Spinal cord (tissue), 10 donors: ENCODE measurements around the gene BCL7A. TPM values are rescaled to one million over a fixed set of nuclear protein-coding genes. Genes with fewer than 3 reads are reported as not detected.
"Not testable (repeated sequence)": the region's sequence is repeated elsewhere in the genome, so short reads cannot be mapped to it uniquely, and the experiment has no call there.

Experiments
- DNase-seq, 6 donors: peaks; one replicate each; pipeline versions ENCODE4 v3.0.0 to v3.0.0-alpha.2; 2013 to 2015; ENCODE audit warnings: low spot score in 6 of 6, low read depth in 4 of 6
- H3K27ac ChIP-seq: one replicate; pipeline ENCODE4 v1.5.1; 2013; ENCODE audit warnings: low read depth, low read length, control low read depth
- H3K27me3 ChIP-seq: one replicate; pipeline ENCODE4 v1.6.1; 2013; ENCODE audit warnings: low read length; ENCODE audit not compliant: control insufficient read depth, insufficient read depth
- H3K36me3 ChIP-seq: one replicate; pipeline ENCODE4 v1.6.1; 2013; ENCODE audit warnings: low read length; ENCODE audit not compliant: control insufficient read depth, insufficient read depth
- H3K4me1 ChIP-seq: one replicate; pipeline ENCODE4 v1.6.1; 2013; ENCODE audit warnings: low read length; ENCODE audit not compliant: control insufficient read depth, insufficient read depth
- H3K4me3 ChIP-seq: one replicate; pipeline ENCODE4 v1.5.1; 2013; ENCODE audit warnings: low read depth, low read length, control low read depth
- H3K9me3 ChIP-seq: one replicate; pipeline ENCODE4 v1.6.1; 2013; ENCODE audit warnings: low read length; ENCODE audit not compliant: control insufficient read depth, insufficient read depth
- WGBS: methylation state at CpG from one replicate; pipeline ENCODE4 v1.1.5; 2013; ENCODE audit warnings: missing lambda C conversion rate; ENCODE audit not compliant: insufficient coverage; 5-methylcytosine and 5-hydroxymethylcytosine counted together
- polyA plus RNA-seq, 2 donors: library from polyadenylated mRNA; unstranded; fragments of 120-200 nt; gene quantifications; one replicate each; pipeline ENCODE4 v1.2.1, GENCODE V29; 2013; ENCODE audit not compliant: insufficient read length in 2 of 2
- total RNA-seq, 2 donors: library from RNA; depleted of rRNA in 1 of 2; stranded (reverse); fragments of 120-200 nt in 1 of 2; fragments of >200 nt in 1 of 2; gene quantifications; one replicate each; pipeline versions ENCODE4 v1.2.3 to v1.2.4, GENCODE V29; 2013 to 2014
- donor health status: healthy.

Gene BCL7A
- total and polyA plus RNA-seq, 4 donors: 17.9 to 45.6 (median 31.7) TPM

- Histone ChIP-seq H3K9me3 (no peaks in the 10 kb centered on the region), H3K27ac (no peak overlapping the region), H3K4me3 (no peak overlapping the region), H3K4me1 (peaks cover 43% of the 10 kb centered on the region), H3K36me3 (peaks cover 8% of the 10 kb centered on the region), H3K27me3 (no peaks in the 10 kb centered on the region)
- 73% methylated on average over 5 of the region's 6 CpGs for WGBS
- DNase-seq: no peak
Measured at GRCh38 chr12:122099280-122099749, 77.6 kb downstream of the BCL7A start.

- Histone ChIP-seq H3K27me3 (no peaks in the 10 kb centered on the region), H3K4me3 (no peak overlapping the region), H3K27ac (no peak overlapping the region), H3K4me1 (peaks cover 43% of the 10 kb centered on the region), H3K9me3 (no peaks in the 10 kb centered on the region), H3K36me3 (peaks cover 3% of the 10 kb centered on the region)
- no peak for DNase-seq
- WGBS: 72% methylated on average over 2 of the region's 3 CpGs
Measured at GRCh38 chr12:122099856-122100255, 78.2 kb downstream of the BCL7A start.

- H3K9me3 ChIP-seq: no peaks in the 10 kb centered on the region
- peaks cover 2% of the 10 kb centered on the region for H3K36me3 ChIP-seq
- WGBS: no CpG with 5 or more reads among the region's 1 CpG
- H3K27ac ChIP-seq: no peak overlapping the region
- no peaks in the 10 kb centered on the region for H3K27me3 ChIP-seq
- peaks cover 39% of the 10 kb centered on the region for H3K4me1 ChIP-seq
- no peak overlapping the region for H3K4me3 ChIP-seq
- peak in 1 of 6 donors; percentile 42 for DNase-seq
Measured at GRCh38 chr12:122100568-122100967, 78.9 kb downstream of the BCL7A start.

- Histone ChIP-seq H3K27me3 (no peaks in the 10 kb centered on the region), H3K9me3 (no peaks in the 10 kb centered on the region), H3K36me3 (peaks cover 2% of the 10 kb centered on the region), H3K4me3 (no peak overlapping the region), H3K4me1 (peaks cover 37% of the 10 kb centered on the region), H3K27ac (no peak overlapping the region)
- no CpG with 5 or more reads among the region's 3 CpGs for WGBS
- peak in 1 of 6 donors; percentile 36 for DNase-seq
Measured at GRCh38 chr12:122102331-122102730, 80.6 kb downstream of the BCL7A start.

GRCh38 chr12:122104844-122105243 is 83.2 kb downstream of the BCL7A start:
- DNase-seq: no peak
- WGBS: 84% methylated on average over 4 of the region's 7 CpGs

GRCh38 chr12:122105496-122105895 is 83.8 kb downstream of the BCL7A start:
- not testable (repeated sequence) for DNase-seq

More at GRCh38 chr12:122104844-122105243, 83.2 kb downstream of the BCL7A start:
- Histone ChIP-seq H3K27ac (no peak overlapping the region), H3K9me3 (no peaks in the 10 kb centered on the region), H3K36me3 (no peaks in the 10 kb centered on the region), H3K4me3 (no peak overlapping the region), H3K4me1 (peaks cover 17% of the 10 kb centered on the region), H3K27me3 (no peaks in the 10 kb centered on the region)

GRCh38 chr12:122106843-122107242 is 85.2 kb downstream of the BCL7A start:
- no peak for DNase-seq
- no peak overlapping the region for H3K27ac ChIP-seq

More at GRCh38 chr12:122105496-122105895, 83.8 kb downstream of the BCL7A start:
- H3K27ac ChIP-seq, H3K36me3 ChIP-seq, H3K4me3 ChIP-seq, H3K27me3 ChIP-seq, H3K9me3 ChIP-seq: not testable (repeated sequence)
- H3K4me1 ChIP-seq: peaks cover 15% of the 10 kb centered on the region
- 92% methylated on average over 7 of the region's 11 CpGs for WGBS

GRCh38 chr12:122107261-122107660 is 85.6 kb downstream of the BCL7A start:
- WGBS: 72% methylated on average over 4 of the region's 6 CpGs
- no peak for DNase-seq
- no peaks in the 10 kb centered on the region for H3K36me3 ChIP-seq
- no peak overlapping the region for H3K4me3 ChIP-seq
- H3K9me3 ChIP-seq: no peaks in the 10 kb centered on the region
- H3K27me3 ChIP-seq: no peaks in the 10 kb centered on the region
- H3K27ac ChIP-seq: no peak overlapping the region
- peaks cover 15% of the 10 kb centered on the region for H3K4me1 ChIP-seq

More at GRCh38 chr12:122106843-122107242, 85.2 kb downstream of the BCL7A start:
- Histone ChIP-seq H3K9me3 (no peaks in the 10 kb centered on the region), H3K36me3 (no peaks in the 10 kb centered on the region), H3K4me1 (peaks cover 15% of the 10 kb centered on the region), H3K4me3 (no peak overlapping the region), H3K27me3 (no peaks in the 10 kb centered on the region)
- WGBS: 61% methylated on average over 7 of the region's 8 CpGs

- peak in 1 of 6 donors; percentile 41 for DNase-seq
- Histone ChIP-seq H3K9me3 (no peaks in the 10 kb centered on the region), H3K36me3 (no peaks in the 10 kb centered on the region), H3K27ac (no peak overlapping the region), H3K4me3 (no peak overlapping the region), H3K27me3 (no peaks in the 10 kb centered on the region), H3K4me1 (peaks cover 11% of the 10 kb centered on the region)
- WGBS: 25% methylated on average over 1 of the region's 2 CpGs
Measured at GRCh38 chr12:122111089-122111641, 89.5 kb downstream of the BCL7A start.
